ENCODE data around the gene FOXK2. TPM values are rescaled to one million over a fixed set of nuclear protein-coding genes. Genes with fewer than 3 reads are reported as not detected.

FOXK2 gene
- 64.9 and 66.9 TPM in 2 replicates for total RNA-seq (2021; fragmentation: NEBNext Ultra II Directional; extraction: Animal tissue kit (Norgen Biotek cat#: 25700))
- polyA plus RNA-seq (2011; rRNA removed) = 34.7 and 42.3 TPM in 2 replicates
- polyA plus RNA-seq (2011; cell fraction: cytosol; rRNA removed) = 24.9 TPM
- polyA plus RNA-seq (2011; cell fraction: nucleus; rRNA removed) = 36.3 TPM
- polyA plus RNA-seq (2012, experiment 1 of 2) = 28.7 to 37.8 TPM (median 33.9 TPM) in 4 replicates
- polyA plus RNA-seq (2012, experiment 2 of 2) = 25.2 TPM
- polyA plus RNA-seq (2013, experiment 1 of 2) = 43.7 TPM
- 43.0 TPM for polyA plus RNA-seq (2013, experiment 2 of 2)
- polyA minus RNA-seq (2011; rRNA and poly(A)+ RNA removed) = 29.1 and 37.4 TPM in 2 replicates
- polyA minus RNA-seq (2011; cell fraction: cytosol; rRNA and poly(A)+ RNA removed) = 53.7 TPM
- polyA minus RNA-seq (2011; cell fraction: nucleus; rRNA and poly(A)+ RNA removed) = 35.2 TPM
- long read RNA-seq, experiment 1, full-length matches to known transcripts = 21 of 51 reads
- long read RNA-seq, experiment 1, partial matches to known transcripts = 20 of 51 reads
- long read RNA-seq, experiment 1, other reads (novel, unspliced or antisense) = 10 of 51 reads
- long read RNA-seq, experiment 2, full-length matches to known transcripts = 2 of 3 reads
- long read RNA-seq, experiment 2, partial matches to known transcripts = 0 of 3 reads
- long read RNA-seq, experiment 2, other reads (novel, unspliced or antisense) = 1 of 3 reads

GRCh38 chr17:82518826-82519810 lies at the start of gene FOXK2:
Gene FOXK2, plus strand, starts transcription at chr17:82519732. Its CDS starts 157 bp downstream, at chr17:82519889.
- no peak within 1 kb of the TSS; the same call in 1 of the 2 replicates for H2BK12ac ChIP-seq (ENCODE audit: low read depth, low read length)
- no peaks in the 10 kb centered on the region for H3K9me3 ChIP-seq (ENCODE audit: insufficient read depth in 2 of 2, low read depth in 1 of 2, low read length in 1 of 2)
- H3K4ac ChIP-seq (replicated peaks; ENCODE audit: insufficient read length, low read depth, low read length) = no peak within 1 kb of the TSS
- H3K79me2 ChIP-seq (ENCODE audit: control insufficient read depth in 1 of 2, insufficient read depth in 2 of 2, low read length in 2 of 2) = peaks cover 36 to 42% of the 10 kb centered on the region in 2 experiments
- peak within 1 kb of the TSS; percentile 83 to 91 for H3K4me2 ChIP-seq (ENCODE audit: insufficient read depth in 1 of 2, low read depth in 2 of 2, low read length in 2 of 2)
- H3K23me2 ChIP-seq (ENCODE audit: low read depth, low read length) = peaks cover 6% of the 10 kb centered on the region; the same call in 1 of the 2 replicates
- H2BK15ac ChIP-seq (ENCODE audit: low read length) = no peak within 1 kb of the TSS
- FAIRE-seq (no peak), DNase-seq (ENCODE audit: low read depth in 1 of 2, low spot score in 2 of 2) (peak; percentile 85 to 95)
- WGBS, 2 experiments (ENCODE audit: extremely low coverage in 1 of 2, insufficient coverage in 1 of 2, insufficient read length in 1 of 2, insufficient replicate concordance in 2 of 2, low coverage in 1 of 2, low lambda C conversion rate in 2 of 2, missing lambda C conversion rate in 1 of 2) = 9% methylated on average over 83 of the region's 114 CpGs; no CpG with 5 or more reads in 1 of the 2 experiments
- H4K20me1 ChIP-seq (replicated peaks in 1 of 2; ENCODE audit: control insufficient read depth in 1 of 2, insufficient read depth in 2 of 2, low read length in 2 of 2) = peaks cover 10 to 13% of the 10 kb centered on the region in 2 experiments
- H3K79me1 ChIP-seq (ENCODE audit: low read depth, low read length) = no peaks in the 10 kb centered on the region; the same call in 1 of the 2 replicates
- H2BK20ac ChIP-seq (ENCODE audit: low read length) = no peak within 1 kb of the TSS
- no peak within 1 kb of the TSS for H3K14ac ChIP-seq (ENCODE audit: insufficient read length)
- H3K4me1 ChIP-seq (replicated peaks in 1 of 4; ENCODE audit: control insufficient read depth in 3 of 4, insufficient read depth in 4 of 4, low read length in 3 of 4) = peaks cover 0 to 3% (median 1%) of the 10 kb centered on the region in 4 experiments; a peak in 2 of 7 replicates
- peak within 1 kb of the TSS; percentile 60 to 82 (median 77) for H3K9ac ChIP-seq (replicated peaks in 1 of 4; ENCODE audit: extremely low read depth in 1 of 4, low read depth in 3 of 4, low read length in 3 of 4)
- H3K27me3 ChIP-seq (replicated peaks in 1 of 4; ENCODE audit: control insufficient read depth in 3 of 4, extremely low read depth in 1 of 4, insufficient read depth in 3 of 4, low read length in 3 of 4) = no peaks in the 10 kb centered on the region
- H3K4me3 ChIP-seq (ENCODE audit: extremely low read depth in 1 of 4, insufficient read depth in 2 of 4, low read depth in 3 of 4, low read length in 4 of 4) = peak within 1 kb of the TSS; percentile 68 to 99 (median 86)
- H3K23ac ChIP-seq (ENCODE audit: insufficient read length) = no peak within 1 kb of the TSS
- no peak within 1 kb of the TSS for H2BK120ac ChIP-seq (replicated peaks; ENCODE audit: low read depth, low read length)
- H2BK5ac ChIP-seq (ENCODE audit: low read depth, low read length) = no peak within 1 kb of the TSS; the same call in 1 of the 2 replicates
- peak within 1 kb of the TSS; percentile 32 for H3K56ac ChIP-seq (replicated peaks; ENCODE audit: insufficient read length, low read depth, low read length)
- no peak within 1 kb of the TSS for H3K27ac ChIP-seq (ENCODE audit: low read depth, low read length)
- POLR2A ChIA-PET (ENCODE audit: partially characterized antibody) = interaction anchor here (0.7 to 1.2 kb wide), 4 partner anchors 9 to 26 kb away, joined by 3 to 4 read pairs (median 3); no protein-coding TSS in a partner anchor
- H2AFZ ChIP-seq (ENCODE audit: low read length) = peak within 1 kb of the TSS; percentile 64; the same call in 1 of the 2 replicates
- CTCF ChIA-PET (ENCODE audit: partially characterized antibody) = interaction anchor here (0.7 to 1.7 kb wide), 3 partner anchors 25 to 36 kb away, joined by 3 to 5 read pairs (median 4); no protein-coding TSS in a partner anchor
- H3K18ac ChIP-seq (ENCODE audit: extremely low read depth, low read length) = peak within 1 kb of the TSS; percentile 55; the same call in 1 of the 2 replicates
- no peak within 1 kb of the TSS for H2AK5ac ChIP-seq (ENCODE audit: low read depth, low read length)
- peak within 1 kb of the TSS; percentile 81 for H4K91ac ChIP-seq (replicated peaks; ENCODE audit: insufficient read length, low read length)
- H4K5ac ChIP-seq (ENCODE audit: insufficient read length, low read depth, low read length) = peak within 1 kb of the TSS; percentile 80
- H4K8ac ChIP-seq (ENCODE audit: extremely low read depth, insufficient read depth, low read length) = 0 out of 2 replicates have a peak within 1 kb of the TSS, but pooled peaks have one; percentile 79
- H3K36me3 ChIP-seq (ENCODE audit: control insufficient read depth in 2 of 4, insufficient read depth in 4 of 4, low read length in 3 of 4) = no peaks in the 10 kb centered on the region
- TF ChIP-seq CTCF (IDR thresholded peaks at IDR 0.05; ENCODE audit: control extremely low read depth in 1 of 3, insufficient read depth in 1 of 3, low read depth in 1 of 3, low read length in 3 of 3) = peak in 1 of 3 experiments; percentile 2; a peak in 1 of 4 replicates
- TF ChIP-seq KDM5A (IDR thresholded peaks at IDR 0.05; ENCODE audit: low read length) = no peak
- TF ChIP-seq CREB1 (IDR thresholded peaks at IDR 0.05) = peak; percentile 77
- no peak for TF ChIP-seq RFX5 (IDR thresholded peaks at IDR 0.05; ENCODE audit: borderline replicate concordance, low read depth, low read length)
